ENCODE data around the gene CTTN. TPM values are rescaled to one million over a fixed set of nuclear protein-coding genes. Genes with fewer than 3 reads are reported as not detected.

Gene CTTN
- total and polyA plus RNA-seq, 2 of the 8 experiments (the other 6 are each of a cell fraction or from before 2014, with no cell fraction given): 84.6 to 216 TPM

- no peak for TF ChIP-seq ATF3 (IDR thresholded peaks at IDR 0.05; ENCODE audit: insufficient read depth, low read depth, low read length)
- TF ChIP-seq MAX (IDR thresholded peaks at IDR 0.05): no peak
- TF ChIP-seq TBP (IDR thresholded peaks at IDR 0.05; ENCODE audit: low read depth, low read length): no peak
- no peak for TF ChIP-seq HDAC6 (IDR thresholded peaks at IDR 0.05; ENCODE audit: low read depth, low read length)
- no peak for TF ChIP-seq BACH1 (IDR thresholded peaks at IDR 0.05; ENCODE audit: low read length)
- no peak for TF ChIP-seq GABPA (IDR thresholded peaks at IDR 0.05; ENCODE audit: borderline replicate concordance, insufficient read depth, low read length)
- no peak for TF ChIP-seq CBX5 (IDR thresholded peaks at IDR 0.05; ENCODE audit: low read depth, low read length)
These were observed 35.9 kb downstream of the CTTN start (continued) for GRCh38 chr11:70433966-70434812.

All from H1 (cell line).